Bone marrow (tissue), 2 donors: ENCODE data around the gene CD74.

Experiments used
- DNase-seq, 2 donors: peaks; one replicate each; lab custom pipeline; 2025; lab: John Stamatoyannopoulos, UW

Gene CD74

DNA sequence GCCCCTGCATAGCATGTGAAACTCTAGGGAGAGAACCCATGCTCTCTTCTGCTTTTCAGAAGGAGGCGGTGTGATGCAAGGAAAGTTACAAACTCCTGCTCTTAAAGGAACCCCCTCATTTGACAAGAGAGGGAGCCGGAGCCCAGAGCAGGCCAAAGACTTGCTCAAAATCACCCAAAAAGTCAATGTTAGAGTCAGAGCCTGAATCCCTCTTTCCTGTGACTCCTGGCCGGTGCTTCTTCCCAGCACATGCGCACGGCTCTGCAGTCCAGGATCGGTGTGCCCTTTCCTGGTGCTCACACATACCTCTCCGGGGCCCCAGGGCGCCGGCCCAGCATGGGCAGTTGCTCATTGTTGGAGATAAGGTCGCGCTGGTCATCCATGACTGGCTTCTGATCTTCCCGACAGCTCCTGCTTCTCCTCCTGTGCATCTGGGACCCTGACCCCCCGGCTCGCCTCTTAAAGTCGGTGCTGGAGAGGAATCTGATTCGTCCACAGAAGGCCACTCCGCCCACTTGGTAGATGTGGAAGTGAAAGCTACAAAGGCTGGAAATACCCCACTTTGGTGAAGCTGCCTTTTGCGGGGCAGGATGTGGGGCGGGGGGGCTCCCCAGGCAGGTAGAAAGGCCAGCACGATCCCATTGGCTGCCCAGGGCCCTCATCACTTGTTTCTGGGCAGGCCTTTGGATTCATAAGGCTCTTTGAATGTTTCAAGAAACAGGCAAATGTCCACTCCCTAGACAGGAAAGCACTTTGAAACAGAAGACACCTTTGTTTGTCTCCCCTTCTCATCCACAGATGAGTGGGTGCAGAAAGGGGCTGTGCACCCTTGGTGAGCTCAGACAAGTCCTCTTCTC, at the start of gene CD74:
Gene CD74, minus strand, starts transcription at position 592 of the 857 bp plus-strand sequence. Its CDS starts 161 bp downstream, at position 431.
- DNase-seq: peak; percentile 70 to 94

DNA sequence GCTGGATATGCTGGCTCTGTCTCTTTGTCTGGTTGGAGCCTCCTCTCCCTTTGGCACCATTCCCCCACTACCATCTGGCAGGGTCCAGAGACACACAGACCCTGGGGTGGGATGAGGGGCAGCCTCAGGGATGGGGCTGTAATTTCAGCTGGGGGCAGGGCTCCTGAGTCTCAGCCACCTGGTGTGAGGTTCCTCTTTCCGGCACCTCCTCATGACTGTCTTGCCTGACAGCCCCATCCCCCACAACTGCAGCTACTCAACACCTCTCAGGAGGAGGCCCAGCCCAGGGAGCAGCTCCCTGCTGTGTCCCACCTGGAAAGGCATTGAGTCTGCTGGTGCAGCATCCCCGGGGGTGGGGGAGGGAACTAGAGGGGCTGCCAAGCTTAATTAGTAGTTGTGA, 48.5 kb upstream of the CD74 start:
- DNase-seq: no peak

DNA sequence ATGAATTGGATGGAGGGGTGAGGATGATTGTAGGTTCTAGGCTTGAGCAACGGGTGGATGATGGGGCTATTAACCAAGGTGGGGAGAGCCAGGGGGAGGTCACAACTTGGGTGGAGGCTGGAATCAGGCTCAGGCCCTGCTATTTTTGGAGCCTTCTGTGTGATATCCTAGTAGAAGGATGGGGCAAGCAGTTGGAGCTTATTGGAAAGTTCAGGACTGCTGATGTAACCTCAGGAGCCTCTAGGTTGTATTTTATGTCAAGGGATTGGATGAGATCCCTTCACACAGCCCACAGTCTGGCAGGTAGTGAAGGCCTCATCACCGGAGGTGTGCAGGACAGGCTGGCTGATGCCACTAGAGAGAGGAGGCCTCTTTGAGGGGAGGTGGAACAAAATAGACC, 48.1 kb upstream of the CD74 start:
- DNase-seq: no peak

GRCh38 chr5:150458802-150459557, 46.3 kb upstream of the CD74 start:
- peak; percentile 57 to 73 for DNase-seq

GRCh38 chr5:150457562-150458240, 45.0 kb upstream of the CD74 start:
- DNase-seq: no peak

DNA sequence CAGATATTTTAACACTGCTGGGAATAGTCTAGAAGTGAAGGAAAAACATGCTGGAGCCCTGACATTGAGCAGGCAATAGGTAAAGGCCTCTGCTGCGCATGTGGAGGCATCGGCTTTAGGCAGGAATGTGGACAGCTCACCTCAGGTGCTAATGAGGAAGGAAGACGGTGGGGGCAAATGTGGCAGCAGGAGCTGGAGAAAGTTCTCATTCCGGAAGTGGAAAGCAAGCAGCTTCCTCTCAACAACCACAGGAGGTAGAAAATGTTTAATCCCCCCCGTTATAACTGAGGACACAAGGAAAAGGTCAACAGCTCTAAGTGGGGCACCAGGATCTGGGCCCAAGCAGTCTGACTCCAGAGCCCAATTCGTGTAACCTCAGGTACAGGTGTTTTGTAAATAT, 44.4 kb upstream of the CD74 start:
- DNase-seq: no peak

DNA sequence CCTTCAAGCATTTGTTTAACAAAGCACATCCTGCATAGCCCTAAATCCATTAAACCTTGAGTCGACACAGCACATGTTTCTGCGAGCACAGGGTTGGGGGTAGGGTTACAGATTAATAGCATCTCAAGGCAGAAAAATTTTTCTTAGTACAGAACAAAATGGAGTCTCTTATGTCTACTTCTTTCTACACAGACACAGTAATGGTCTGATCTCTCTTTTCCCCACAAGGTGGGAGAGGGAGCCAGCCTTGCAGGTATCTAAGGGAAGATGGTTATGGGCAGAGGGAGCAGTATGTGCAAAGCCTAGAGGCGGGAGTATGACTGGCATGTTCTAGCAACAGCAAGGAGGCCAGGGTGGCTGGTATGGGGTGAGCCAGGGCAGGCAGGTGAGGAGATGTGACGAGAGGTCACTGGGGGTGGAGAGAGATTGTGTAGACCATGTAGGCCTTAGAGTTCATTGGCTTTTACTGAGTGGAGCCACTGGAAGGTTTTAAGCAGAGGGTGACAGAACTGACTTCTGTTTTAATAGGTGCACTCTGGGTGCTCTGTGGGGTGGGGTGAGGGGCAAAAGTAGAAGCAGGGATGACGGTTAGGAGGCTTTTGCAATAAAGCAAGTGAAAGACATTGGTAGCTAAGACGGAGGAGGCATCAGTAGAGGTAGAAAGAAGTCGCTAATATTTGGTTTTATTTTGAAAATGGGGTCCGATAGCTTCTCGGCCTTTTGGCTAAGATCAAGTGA, 42.0 kb upstream of the CD74 start:
- no peak for DNase-seq

GRCh38 chr5:150454027-150454426, 41.3 kb upstream of the CD74 start:
- peak in 1 of 2 donors; percentile 74 for DNase-seq

GRCh38 chr5:150452914-150453313, 40.2 kb upstream of the CD74 start:
- no peak for DNase-seq

GRCh38 chr5:150451594-150451993, 38.9 kb upstream of the CD74 start:
- DNase-seq: no peak

DNA sequence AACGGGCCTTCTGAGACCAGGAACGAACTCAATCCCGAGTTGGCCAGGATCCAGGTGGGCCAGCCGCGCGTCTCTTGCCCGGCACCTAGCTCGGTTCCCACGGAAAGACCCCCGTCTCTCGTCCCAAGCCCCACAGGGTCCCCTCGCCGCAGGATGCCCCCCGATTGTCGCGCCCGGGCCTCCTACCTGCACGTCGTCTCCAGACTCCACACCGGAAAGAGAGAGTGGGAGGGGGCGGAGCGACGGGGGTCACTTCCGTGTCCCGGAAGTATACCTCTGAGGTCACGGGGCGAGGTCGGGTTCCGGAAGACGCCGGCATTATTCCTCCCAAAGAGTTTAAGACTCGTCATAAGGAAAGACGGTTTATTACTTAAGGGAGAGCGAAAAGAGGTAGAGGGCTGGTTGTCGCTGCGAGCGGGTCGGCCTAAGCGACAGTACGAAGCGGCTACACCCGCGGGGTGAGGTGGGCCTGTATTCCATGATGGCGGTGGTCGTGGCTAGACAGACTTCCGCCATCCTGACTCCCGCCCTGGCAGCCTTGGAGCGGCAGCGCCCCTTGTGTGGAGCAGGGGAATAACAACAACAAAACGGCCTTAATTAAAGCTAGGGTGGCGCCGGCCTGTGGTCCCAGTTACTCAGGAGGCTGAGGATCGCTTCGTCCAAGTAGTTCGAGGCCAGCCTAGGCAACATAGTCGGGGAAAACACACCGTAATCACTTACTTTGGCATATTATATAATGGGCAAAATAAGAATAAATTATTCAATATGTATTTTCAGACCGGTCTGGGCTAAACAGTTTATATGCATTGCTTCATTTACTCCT, 37.0 kb upstream of the CD74 start, which contains the start of gene RPS14:
Gene RPS14, minus strand, starts transcription at position 223 of the 823 bp plus-strand sequence. CDS start 2,006 bp downstream, outside the sequence.
- peak; percentile 95 to 99 for DNase-seq

DNA sequence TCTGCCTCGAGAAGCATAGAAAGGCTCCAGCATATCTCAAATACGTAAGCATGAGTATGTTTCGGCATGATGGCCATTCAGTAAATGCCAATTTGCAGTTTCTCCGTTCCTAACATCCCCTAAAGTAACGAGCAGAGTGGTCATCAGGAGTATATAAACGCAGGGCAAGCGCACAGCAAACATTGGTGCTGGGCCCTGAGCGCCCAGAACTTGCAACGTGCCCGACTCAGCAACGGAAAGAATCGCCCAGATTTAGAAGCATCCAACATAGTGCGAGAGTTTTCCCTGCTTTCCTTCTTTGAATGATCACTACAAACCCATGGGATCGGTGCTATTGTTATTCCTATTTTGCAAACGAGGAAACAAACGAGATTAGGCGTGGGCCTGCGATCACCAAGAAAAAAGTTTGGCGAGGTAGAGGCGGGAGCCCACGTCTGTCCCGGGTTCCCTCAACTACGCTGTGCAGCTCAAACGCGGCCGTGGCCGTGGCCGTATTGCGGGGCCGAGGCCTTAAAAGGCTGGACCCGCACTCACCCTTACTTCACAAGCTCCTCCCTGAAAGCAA, 36.3 kb upstream of the CD74 start:
- no peak for DNase-seq

- no peak for DNase-seq
These were observed 35.6 kb upstream of the CD74 start for GRCh38 chr5:150448334-150448733.

- DNase-seq: no peak
These were observed 34.5 kb upstream of the CD74 start for GRCh38 chr5:150447188-150447587.

DNA sequence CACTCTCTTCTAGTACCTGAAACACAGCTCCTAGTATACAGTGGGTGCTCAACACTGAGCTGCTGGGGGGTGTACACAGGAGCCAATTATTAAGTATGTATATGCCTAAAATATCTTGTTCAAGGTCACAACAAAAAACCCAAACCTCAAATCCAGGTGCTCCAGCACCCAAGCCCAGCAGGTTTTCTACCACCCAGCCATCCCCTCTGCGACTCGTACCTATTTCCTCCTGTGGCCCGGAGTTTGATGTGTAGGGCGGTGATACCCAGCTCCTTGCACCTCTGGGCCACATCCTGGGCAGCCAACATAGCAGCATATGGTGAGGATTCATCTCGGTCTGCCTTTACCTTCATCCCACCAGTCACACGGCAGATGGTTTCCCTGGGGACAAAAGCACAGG, 33.9 kb upstream of the CD74 start:
- no peak for DNase-seq

- no peak for DNase-seq
These were observed 33.4 kb upstream of the CD74 start for GRCh38 chr5:150446088-150446487.

GRCh38 chr5:150444770-150445169, 32.1 kb upstream of the CD74 start:
- no peak for DNase-seq

DNA sequence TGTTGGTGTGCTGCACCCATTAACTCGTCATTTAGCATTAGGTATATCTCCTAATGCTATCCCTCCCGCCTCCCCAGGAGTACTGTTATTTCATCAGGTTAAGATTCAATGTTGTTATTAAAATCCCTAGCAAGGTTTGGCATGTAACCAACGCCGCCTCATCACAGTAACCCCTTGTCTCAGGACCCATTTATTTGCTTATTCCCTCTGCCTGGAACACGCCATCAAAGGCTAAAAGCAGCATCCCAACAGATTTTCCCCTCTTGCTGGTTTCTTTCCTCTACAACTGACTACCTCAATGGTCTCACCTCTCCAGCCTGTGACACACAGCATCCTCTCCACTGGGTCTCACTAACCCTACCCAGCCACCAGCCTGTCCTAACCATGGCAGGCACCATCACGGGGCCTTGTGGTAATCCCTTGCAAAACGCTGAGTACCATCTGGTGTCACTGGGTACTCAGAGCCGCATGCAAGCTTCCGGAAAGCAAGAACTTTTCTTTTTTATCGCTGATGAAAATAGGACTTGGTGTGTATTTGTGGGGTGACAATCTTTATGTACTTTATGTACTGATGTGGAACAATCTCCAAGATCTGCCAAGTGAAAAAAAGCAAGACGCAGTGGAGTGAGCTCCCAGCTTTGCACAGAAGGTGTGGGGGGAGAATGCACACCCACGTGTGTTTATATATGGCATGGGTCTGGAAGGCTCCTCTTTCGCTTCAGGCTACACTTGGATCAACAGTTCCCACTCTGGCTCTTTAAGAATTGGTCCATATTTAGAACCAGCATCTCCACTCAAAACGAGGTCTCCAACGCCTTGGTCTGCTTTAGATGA, 30.7 kb upstream of the CD74 start:
- DNase-seq: no peak

DNA sequence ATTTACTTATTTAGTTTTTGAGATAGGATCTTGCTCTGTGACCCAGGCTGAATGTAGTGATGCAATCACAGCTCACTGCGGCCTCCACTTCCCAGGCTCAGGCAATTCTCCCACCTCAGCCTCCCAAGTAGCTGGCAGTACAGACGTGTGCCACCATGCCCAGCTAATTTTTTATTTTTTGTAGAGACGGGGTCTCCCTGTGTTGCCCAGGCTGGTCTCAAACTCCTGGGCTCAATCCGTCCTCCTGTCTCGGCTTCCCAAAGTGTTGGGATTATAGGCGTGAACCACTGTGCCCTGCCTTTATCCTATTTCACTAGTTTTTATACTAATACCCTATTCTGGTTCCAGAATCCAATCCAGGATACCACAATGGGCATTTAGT, 30.0 kb upstream of the CD74 start:
- DNase-seq: no peak
